NT2/D1 (cell line): ENCODE measurements around the gene HS1BP3.

ENCODE experiments used
- SUZ12 ChIP-seq: IDR thresholded peaks from 2 replicates; pipeline ENCODE4 v1.6.1; 2011; ENCODE audit not compliant: insufficient read length, insufficient read depth; ENCODE audit errors: extremely low read depth
- YY1 ChIP-seq: IDR thresholded peaks from 2 replicates; pipeline ENCODE4 v1.6.1; 2011; ENCODE audit not compliant: insufficient read length, insufficient read depth
- ZNF274 ChIP-seq: IDR thresholded peaks from 2 replicates; pipeline ENCODE4 v1.6.1; 2011; ENCODE audit warnings: mild to moderate bottlenecking, low read depth, low read length

DNA sequence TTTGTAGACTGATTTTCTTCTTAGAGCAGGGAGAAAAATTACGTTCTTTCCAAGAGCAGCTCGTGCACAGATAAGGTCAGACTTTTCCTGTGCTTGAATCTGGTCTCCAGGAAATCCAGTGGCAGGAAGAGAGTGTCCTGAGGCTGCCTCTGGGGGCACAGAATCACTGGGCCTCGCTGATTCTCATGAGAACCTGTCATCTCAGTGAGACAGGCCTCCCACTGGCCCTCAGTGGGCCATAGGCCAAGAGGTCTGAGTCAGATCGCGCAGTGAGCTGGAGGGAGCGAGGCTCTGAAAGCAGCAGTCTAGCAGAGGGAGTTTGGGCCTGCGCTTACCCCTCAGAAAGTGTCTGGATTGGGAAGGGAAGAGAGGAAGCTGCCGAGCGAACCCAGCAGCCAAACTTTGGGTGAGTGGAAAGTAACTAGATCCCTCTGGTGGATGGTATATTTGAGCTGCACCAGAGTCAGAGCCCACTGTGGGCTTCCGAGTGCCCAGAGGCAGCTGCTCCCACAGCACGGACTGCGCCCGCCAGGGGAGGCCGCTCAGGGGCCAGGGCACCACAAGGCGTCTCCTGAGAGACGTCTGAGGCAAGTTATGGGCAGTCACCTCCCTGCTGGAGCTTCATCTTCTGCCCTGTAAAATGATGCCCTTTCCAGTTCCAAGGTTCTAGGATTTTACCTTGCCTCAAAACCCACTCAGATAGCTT is 24.2 kb upstream of the HS1BP3 start:
- TF ChIP-seq YY1 (no peak), ZNF274 (no peak), SUZ12 (no peak)
